WI38 (cell line): ENCODE measurements around the gene KRTAP5-6.

ENCODE experiments used
- H3K4me3 ChIP-seq: 2 replicates; pipeline ENCODE4 v1.5.1; 2011; ENCODE audit warnings: low read depth, mild to moderate bottlenecking, control low read depth, low read length
- TF ChIP-seq, protein P1 (sequence below): IDR thresholded peaks from 2 replicates; pipeline ENCODE4 v1.5.1; 2012; ENCODE audit warnings: low read depth, mild to moderate bottlenecking, control low read depth, low read length

The KRTAP5-6 gene

DNA sequence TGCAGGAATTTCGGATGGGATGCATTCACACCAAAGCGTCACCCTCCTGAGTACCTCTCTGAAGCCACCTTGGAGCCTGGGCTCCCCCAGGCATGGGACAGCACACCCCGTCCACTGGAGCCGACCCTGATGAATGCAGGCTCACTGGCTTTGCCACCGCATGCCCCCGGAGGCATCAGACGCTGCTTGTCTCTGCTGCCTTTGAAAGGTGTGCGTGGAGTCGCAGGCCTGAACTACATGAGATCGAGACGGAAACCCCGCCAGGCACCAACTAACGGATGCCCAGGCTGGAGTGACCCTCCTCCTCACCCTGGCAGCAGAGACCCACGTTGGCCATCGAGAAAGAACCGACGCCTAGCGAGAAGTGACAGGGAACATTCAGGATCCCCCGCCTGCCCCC lies 45.0 kb upstream of the KRTAP5-6 start:
- TF ChIP-seq, protein P1, sequence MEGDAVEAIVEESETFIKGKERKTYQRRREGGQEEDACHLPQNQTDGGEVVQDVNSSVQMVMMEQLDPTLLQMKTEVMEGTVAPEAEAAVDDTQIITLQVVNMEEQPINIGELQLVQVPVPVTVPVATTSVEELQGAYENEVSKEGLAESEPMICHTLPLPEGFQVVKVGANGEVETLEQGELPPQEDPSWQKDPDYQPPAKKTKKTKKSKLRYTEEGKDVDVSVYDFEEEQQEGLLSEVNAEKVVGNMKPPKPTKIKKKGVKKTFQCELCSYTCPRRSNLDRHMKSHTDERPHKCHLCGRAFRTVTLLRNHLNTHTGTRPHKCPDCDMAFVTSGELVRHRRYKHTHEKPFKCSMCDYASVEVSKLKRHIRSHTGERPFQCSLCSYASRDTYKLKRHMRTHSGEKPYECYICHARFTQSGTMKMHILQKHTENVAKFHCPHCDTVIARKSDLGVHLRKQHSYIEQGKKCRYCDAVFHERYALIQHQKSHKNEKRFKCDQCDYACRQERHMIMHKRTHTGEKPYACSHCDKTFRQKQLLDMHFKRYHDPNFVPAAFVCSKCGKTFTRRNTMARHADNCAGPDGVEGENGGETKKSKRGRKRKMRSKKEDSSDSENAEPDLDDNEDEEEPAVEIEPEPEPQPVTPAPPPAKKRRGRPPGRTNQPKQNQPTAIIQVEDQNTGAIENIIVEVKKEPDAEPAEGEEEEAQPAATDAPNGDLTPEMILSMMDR = no peak

DNA sequence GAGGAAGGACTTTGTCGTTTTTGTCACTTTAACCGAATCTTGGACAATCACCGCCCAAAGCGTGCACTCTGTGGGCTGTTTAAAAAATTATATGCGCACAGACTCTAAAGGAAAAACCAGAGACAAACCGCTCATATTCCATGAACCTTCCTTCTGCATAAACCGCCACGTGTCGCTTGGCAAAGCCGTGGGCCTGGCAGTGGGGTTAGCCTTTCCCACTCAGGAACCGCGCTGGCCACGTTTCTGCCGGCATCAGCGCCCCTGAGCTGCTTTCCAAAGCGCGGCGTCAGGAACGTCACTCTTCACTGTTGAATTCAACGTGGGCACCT lies 44.6 kb upstream of the KRTAP5-6 start:
- TF ChIP-seq, protein P1 = no peak
- H3K4me3 ChIP-seq = no peak overlapping the region

More for the DNA sequence above, 45.0 kb upstream of the KRTAP5-6 start:
- H3K4me3 ChIP-seq = no peak overlapping the region

DNA sequence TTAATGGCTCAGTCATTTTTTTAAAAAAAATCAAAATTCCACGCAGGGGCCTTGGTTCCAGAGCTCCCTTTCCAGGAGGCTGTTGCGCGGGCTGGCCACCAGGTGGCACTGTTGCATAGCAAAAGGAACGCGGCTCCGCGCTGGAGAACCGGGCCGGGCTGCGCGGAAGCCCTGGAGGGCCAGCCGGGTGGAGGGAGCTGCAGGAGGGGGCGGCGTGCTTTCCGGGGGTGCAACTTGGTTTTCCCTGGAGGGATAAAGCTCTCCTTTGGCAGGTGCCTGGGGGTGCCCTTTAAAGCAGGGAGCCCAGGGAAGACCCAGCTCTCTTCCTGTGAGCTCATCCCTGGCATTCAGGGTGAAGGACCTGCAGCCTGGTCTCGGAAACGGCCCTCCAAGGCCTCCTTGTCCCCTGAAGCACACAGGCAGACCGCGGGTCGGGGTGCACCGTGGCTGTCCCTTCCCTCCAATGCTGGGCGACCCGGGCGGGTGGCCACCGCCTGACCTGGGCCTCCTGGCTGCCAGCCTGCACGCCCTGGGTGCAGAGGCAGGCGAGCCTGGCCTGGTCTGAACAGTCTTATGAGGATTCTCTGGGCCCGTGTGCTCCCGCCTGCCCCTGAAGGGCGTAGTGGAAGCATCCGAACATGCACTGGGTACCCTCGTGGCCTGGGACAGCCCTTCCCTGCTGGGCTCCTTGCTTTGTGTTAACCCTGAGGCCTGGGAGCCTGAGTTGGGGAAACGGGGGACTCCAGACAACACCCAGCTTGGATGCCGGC lies 44.0 kb upstream of the KRTAP5-6 start:
- TF ChIP-seq, protein P1 = peak; percentile 96
- H3K4me3 ChIP-seq = no peak overlapping the region

DNA sequence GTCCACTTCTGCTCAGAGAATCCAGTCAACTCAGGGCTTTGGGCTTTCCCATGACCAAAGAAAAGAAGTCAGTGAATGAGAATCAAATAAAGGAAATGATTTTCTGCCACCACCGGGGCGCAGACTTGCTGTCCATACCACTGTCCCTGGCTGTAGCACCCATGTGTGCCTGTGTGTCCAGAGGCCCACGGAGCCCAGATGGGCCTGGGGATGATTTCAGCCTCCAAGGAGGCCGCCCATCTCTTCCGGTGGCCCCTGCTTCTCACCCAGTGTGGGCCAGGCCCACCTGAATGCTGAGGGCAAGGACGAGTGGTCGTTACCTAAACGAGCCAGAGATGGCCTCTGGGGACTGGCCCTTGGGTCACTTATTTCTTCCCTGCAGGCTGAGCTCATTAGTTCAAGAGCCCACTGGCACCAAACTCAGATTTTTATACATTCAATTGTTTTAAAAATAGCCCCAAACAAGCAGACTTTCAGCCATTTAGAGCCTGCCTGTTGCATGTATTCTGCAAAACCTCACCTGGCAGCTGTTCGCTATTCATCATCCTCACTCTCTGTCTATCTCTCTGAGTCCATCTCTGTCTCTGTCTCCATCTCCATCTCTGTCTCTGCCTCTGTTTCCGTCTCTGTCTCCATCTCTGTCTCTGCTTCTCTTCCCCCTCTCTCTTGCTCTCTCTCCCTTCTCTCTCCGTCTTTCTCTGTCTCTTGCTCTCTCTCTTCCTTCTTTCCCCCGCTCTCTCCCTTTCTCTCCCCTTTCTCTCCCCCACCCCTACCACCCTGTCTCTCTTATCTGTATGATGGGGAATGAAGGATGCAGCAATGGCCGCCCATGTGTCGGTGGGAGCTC lies 43.2 kb upstream of the KRTAP5-6 start:
- TF ChIP-seq, protein P1 = no peak

DNA sequence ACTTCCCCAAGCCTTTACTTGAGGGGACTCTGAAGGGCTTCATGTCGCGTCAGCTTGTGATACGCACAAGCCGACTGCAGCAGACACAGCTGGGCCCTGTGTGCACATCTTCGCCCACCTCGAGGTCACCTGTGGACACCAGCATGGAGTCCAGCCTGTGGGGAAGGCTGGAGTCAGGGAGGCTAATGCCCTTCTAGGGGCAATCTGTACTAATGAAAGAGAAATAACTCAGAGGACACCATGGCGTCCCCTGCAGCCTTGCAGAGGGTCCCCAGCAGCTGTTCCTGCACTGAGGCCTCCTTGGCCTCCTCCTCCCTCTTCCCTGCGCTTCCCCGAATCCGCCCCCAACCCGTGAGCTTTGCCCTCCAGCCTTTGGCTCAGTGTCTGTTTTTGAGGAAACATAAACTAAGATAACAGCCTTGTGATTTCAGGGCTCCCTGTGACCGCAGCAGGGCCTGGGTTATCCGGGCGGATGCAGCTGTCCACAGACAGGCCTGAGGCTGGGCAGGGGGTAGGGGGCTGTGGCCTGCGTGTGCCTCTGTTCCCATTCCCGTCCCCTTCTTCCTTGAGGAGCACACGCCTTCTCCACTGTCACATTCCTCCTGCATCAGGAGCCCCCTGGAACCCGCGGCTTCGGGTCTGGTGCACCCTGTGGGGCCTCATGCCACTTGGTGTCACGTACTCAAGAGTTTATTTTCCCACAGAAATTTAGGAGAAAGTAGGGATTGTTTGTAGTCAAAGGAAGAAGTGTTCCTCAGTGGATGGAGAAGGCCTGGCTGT lies 42.4 kb upstream of the KRTAP5-6 start:
- H3K4me3 ChIP-seq = no peak overlapping the region
- TF ChIP-seq, protein P1 = no peak

More for the DNA sequence above, 43.2 kb upstream of the KRTAP5-6 start:
- no peak overlapping the region for H3K4me3 ChIP-seq

DNA sequence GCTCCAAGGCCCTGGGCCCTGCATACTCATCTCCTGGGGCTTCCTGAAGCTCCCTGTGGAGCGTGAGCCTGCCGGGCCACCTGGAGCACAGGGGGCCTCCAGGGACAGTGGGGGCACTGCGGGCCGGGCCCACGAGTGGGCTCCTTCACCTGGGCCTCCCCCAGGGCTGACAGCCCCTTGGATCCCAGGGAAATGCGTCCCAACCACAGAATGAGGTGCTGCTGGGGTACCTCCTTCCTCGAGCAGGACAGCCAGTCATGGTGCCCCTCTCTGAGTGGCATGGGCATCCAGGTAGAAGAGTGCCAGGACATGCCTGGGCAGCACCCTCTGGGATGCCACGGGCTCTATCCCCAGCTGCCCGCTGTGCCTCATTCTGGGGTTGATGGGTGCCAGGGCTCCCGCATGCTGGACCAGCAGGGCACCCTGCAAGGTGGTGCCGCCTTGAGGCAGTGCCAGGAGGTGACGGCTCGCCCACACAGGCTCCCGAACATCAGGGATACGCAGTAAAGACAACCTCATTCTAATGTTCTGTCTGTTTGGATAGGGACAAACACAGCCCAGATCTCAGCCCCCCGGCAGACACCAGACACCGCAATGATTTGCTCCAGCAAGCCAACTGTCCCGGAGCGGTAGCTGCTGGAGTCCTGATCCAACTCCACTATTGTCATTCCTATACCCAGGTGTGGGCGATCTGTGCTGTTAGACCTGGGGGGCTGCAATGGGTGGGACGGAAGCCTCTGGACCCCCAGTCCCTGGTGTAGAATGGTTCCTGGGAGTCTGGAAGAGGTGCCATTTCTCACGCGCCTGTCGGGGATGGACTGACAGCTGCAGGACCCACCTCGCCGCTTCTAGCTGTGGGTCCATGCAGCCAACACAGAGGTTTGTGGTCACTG lies 41.6 kb upstream of the KRTAP5-6 start:
- no peak overlapping the region for H3K4me3 ChIP-seq
- TF ChIP-seq, protein P1 = no peak
